ENCODE data around the gene ADGRD1.

ADGRD1 gene

GRCh38 chr12:130966443-130967030 is 12.8 kb downstream of the ADGRD1 start:
- DNase-seq (ENCODE audit: insufficient read length, low spot score) (no peak), FAIRE-seq (no peak)
- TF ChIP-seq CTCF (IDR thresholded peaks at IDR 0.05; ENCODE audit: insufficient read depth, missing control alignments): no peak

- TF ChIP-seq CTCF (IDR thresholded peaks at IDR 0.05; ENCODE audit: insufficient read depth, missing control alignments): no peak
- FAIRE-seq (no peak), DNase-seq (ENCODE audit: insufficient read length, low spot score) (no peak)
Observed at GRCh38 chr12:130967636-130968035, 13.9 kb downstream of the ADGRD1 start.

- TF ChIP-seq CTCF (IDR thresholded peaks at IDR 0.05; ENCODE audit: insufficient read depth, missing control alignments): no peak
- FAIRE-seq (no peak), DNase-seq (ENCODE audit: insufficient read length, low spot score) (no peak)
Observed at GRCh38 chr12:130968611-130969010, 14.9 kb downstream of the ADGRD1 start.

GRCh38 chr12:130969223-130969622 is 15.5 kb downstream of the ADGRD1 start:
- no peak for DNase-seq (ENCODE audit: insufficient read length, low spot score)
- no peak for FAIRE-seq

GRCh38 chr12:130970165-130970907 is 16.6 kb downstream of the ADGRD1 start:
- no peak for TF ChIP-seq CTCF (IDR thresholded peaks at IDR 0.05; ENCODE audit: insufficient read depth, missing control alignments)
- DNase-seq (ENCODE audit: insufficient read length, low spot score): no peak
- no peak for FAIRE-seq

More at GRCh38 chr12:130969223-130969622, 15.5 kb downstream of the ADGRD1 start:
- TF ChIP-seq CTCF (IDR thresholded peaks at IDR 0.05; ENCODE audit: insufficient read depth, missing control alignments): no peak

GRCh38 chr12:130970908-130971233 is 17.2 kb downstream of the ADGRD1 start:
- FAIRE-seq: no peak
- no peak for DNase-seq (ENCODE audit: insufficient read length, low spot score)
- TF ChIP-seq CTCF (IDR thresholded peaks at IDR 0.05; ENCODE audit: insufficient read depth, missing control alignments): no peak

GRCh38 chr12:130971925-130972585 is 18.3 kb downstream of the ADGRD1 start:
- TF ChIP-seq CTCF (IDR thresholded peaks at IDR 0.05; ENCODE audit: insufficient read depth, missing control alignments): no peak
- DNase-seq (ENCODE audit: insufficient read length, low spot score) (no peak), FAIRE-seq (no peak)

Measured in D721Med (cell line).